ENCODE measurements around the gene LAMB1.

Gene LAMB1

DNA sequence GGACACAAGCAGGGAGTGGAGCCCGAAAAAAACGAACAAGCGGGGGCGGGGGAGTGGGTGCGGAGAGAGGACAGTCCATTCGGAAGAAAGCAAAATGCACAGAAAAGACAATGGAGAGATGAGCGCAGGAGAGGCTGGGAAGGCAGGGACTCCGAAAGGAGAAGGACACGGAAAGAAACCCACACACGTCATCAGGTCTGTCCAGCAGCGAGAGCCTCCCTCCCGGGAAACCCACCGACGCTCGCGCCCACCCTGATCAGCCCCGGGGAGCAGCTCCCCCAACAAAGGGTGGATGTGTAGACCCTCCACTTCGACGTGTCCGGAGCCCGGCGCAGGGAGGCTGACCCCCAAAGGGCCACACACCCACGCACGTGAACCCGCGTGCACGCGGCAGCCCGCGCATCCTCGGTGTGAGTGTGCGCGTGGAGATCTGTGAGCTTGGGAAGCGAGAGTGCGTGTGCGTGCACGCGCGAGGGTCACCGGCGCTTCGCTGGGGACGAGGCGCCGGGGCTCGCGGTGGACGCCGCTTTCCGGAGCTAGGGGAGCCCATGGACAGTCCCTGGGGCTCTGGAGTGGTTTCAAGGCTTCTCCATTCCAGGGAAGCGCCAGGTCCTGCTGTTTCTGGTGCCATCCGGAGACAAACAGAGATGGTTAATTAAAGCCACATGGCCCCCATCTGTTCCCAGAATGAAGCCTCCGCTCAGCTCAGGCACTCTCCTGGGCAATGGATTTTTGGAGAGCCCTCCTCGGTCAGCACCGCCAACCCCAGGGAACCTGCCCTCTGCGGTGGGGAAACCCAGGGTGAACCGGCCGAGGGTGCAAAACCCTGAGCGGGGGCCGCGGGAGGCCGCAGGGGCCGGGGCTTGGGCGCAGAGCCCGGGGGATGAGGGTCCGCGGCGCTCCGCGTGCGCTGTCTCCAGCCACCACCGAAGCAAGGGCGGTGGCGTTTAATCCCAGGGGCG, 916 bp downstream of the LAMB1 start:
- no peak for DNase-seq (ENCODE audit: low spot score)
- ChIA-PET CTCF (interaction anchor here (0.6 to 1.5 kb wide), 5 partner anchors 14 to 227 kb away, joined by 3 to 8 read pairs (median 4); no protein-coding TSS in a partner anchor), POLR2A (ENCODE audit: low non-redundant PET) (no interaction called here)
- TF ChIP-seq, protein P1, sequence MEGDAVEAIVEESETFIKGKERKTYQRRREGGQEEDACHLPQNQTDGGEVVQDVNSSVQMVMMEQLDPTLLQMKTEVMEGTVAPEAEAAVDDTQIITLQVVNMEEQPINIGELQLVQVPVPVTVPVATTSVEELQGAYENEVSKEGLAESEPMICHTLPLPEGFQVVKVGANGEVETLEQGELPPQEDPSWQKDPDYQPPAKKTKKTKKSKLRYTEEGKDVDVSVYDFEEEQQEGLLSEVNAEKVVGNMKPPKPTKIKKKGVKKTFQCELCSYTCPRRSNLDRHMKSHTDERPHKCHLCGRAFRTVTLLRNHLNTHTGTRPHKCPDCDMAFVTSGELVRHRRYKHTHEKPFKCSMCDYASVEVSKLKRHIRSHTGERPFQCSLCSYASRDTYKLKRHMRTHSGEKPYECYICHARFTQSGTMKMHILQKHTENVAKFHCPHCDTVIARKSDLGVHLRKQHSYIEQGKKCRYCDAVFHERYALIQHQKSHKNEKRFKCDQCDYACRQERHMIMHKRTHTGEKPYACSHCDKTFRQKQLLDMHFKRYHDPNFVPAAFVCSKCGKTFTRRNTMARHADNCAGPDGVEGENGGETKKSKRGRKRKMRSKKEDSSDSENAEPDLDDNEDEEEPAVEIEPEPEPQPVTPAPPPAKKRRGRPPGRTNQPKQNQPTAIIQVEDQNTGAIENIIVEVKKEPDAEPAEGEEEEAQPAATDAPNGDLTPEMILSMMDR (conservative IDR thresholded peaks at IDR 0.05; ENCODE audit: low read depth), result no peak
- H3K27ac ChIP-seq, result peak overlapping the region; percentile 84

DNA sequence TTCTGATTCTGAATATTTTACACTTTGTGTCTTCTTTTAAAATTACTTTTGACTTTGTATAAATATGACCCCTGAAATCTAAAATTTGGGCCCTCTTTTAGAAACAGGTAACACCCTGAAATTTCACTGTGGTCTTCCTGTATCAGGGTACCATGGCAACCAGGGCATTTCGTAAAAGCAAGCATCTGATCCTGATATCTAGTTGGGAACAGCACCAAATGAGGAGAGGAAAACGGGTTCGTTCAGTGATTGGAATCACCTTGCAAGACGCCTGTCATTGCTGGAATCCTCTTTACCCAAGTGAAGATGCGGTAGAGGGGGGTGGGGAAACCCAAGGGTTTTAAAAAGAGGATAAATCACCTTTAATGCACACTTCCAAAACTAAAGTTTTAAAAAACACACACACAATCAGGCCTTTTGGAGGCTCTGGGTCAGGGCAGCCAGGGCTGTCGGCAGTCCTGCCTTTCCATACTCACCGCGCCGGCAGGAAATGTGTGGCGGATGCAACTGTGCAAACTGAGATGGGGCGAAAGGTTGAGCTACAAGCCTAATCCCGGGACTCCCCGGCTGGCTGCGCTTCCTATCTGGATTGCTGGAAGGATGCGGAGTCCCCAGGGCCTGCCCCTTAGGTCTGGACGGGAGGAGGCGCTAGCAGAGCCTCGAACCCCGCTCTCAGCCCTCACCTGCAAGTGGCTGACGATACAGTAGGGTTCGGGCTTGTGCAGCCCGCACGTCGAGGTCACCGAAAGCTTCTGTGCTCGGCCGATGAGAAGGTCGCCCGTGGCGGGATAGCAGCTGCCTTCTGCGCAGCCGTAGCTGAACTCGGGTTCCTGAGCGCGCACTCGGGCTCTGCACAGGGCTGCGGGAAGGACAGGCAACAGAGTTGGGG, 1.8 kb downstream of the LAMB1 start:
- H3K27ac ChIP-seq, result peak overlapping the region; percentile 84
- CTCF ChIA-PET, result interaction anchor here (0.6 to 1.5 kb wide), 5 partner anchors 16 to 226 kb away, joined by 3 to 8 read pairs (median 3); no protein-coding TSS in a partner anchor
- TF ChIP-seq, protein P1 (conservative IDR thresholded peaks at IDR 0.05; ENCODE audit: low read depth), result peak; percentile 47; the same call in 1 of the 2 replicates
- no peak for DNase-seq (ENCODE audit: low spot score)
- POLR2A ChIA-PET (ENCODE audit: low non-redundant PET), result no interaction called here

DNA sequence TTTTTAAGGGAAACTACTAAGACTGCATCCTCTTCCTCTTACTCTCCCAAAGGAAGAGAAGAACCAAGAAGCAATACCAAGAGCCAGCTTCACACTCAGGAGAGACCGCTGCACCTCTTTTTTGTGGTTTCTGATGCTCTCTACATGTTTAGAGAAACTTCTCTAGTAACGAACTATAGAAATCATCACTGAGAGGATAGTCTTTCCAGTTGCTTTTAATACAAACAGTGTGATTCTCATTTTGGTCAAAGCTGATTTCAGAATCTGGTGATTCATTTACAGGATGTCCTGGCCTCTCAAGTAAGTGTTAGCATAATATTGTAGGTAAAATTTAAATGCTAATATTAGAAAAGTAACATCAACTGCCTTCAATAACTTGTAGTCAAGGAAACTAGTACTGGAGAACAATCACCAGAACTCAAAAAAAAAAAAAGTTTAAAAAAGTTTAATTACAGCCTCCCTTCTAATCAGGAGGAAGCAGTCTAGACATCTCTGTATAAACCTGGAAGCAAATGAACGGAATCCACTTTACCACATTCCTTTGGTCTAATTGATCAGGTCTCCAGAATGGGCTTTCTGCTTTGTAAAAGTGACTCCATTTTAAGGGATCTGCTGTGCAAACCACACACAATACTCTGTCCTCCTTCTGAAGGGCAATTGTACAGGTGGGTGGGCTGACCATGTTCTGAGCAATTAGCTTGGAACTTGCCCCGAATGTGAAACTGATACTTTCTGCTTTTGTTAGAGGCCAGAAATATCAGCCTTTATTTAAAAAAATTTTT, 3.0 kb downstream of the LAMB1 start:
- DNase-seq (ENCODE audit: low spot score), result no peak
- H3K27ac ChIP-seq, result peak overlapping the region; percentile 72
- CTCF ChIA-PET, result interaction anchor here (0.7 kb wide), 3 partner anchors 16 to 65 kb away, joined by 3 to 5 read pairs (median 3); no protein-coding TSS in a partner anchor
- POLR2A ChIA-PET (ENCODE audit: low non-redundant PET), result no interaction called here
- TF ChIP-seq, protein P1 (conservative IDR thresholded peaks at IDR 0.05; ENCODE audit: low read depth), result no peak

DNA sequence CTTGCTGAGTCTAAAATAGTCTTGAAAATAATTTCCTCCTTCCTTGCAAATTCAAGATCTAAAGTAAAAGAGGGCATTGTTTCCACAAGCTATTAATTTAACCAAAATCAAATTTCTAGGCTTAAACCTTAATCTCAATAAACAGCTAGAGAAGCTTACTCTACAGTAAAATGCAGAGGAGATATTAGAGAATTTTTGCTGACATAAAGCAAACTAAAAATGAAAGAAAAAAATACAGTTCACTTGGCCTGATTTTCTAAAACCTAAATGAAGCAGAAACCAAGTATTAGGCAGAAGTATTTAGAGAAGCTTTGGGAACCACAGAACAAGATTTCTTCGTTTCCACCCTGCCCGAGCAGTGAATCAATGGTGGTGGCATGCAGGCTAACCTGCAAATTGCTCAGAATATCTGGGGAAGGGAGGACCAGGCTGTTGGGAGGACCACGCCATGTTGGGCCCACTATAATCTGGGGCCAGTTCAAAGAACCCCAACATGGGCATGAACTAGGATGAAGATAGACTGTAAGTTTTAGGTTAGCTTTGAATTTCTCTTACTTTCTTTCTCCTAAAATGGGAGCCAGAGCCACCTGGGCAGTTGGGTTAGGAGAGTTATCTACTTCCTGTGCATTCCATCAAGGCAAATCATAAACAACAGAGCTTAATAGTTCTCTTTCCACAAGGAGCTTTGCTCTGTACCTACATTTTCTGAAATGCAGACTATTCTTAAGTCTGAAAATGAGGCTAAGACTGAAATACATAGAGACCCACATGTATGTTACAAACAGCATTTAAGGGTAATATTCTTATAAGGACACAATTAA, 4.1 kb downstream of the LAMB1 start:
- H3K27ac ChIP-seq, result peak overlapping the region; percentile 68
- TF ChIP-seq, protein P1 (conservative IDR thresholded peaks at IDR 0.05; ENCODE audit: low read depth), result no peak
- no peak for DNase-seq (ENCODE audit: low spot score)
- CTCF ChIA-PET, result interaction anchor here (0.7 to 0.8 kb wide), 2 partner anchors 17 to 18 kb away, joined by 3 to 5 read pairs; no protein-coding TSS in a partner anchor
- POLR2A ChIA-PET (ENCODE audit: low non-redundant PET), result no interaction called here

DNA sequence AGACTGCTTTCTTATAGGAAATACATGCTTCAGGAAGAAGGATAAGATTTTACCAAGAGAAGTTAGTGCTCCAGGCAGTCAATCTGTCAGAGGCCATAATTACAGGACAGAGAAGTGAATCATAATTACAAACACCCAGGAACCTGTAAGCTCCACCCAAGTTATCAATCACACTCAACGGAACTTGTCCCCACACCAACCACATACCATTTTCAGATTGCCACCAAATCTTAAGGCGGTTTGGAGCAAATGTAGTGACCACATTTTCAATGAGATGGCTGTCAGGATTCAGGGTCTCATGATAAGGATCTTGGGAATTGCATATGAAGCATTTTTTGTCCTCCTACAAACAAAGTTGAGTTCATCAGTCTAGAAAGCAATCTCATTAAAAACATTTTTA, 4.8 kb downstream of the LAMB1 start:
- DNase-seq (ENCODE audit: low spot score), result no peak
- ChIA-PET CTCF (interaction anchor here (0.8 kb wide), 1 partner anchor 18 kb away, joined by 3 read pairs; no protein-coding TSS in a partner anchor), POLR2A (ENCODE audit: low non-redundant PET) (no interaction called here)
- no peak overlapping the region for H3K27ac ChIP-seq
- TF ChIP-seq, protein P1 (conservative IDR thresholded peaks at IDR 0.05; ENCODE audit: low read depth), result no peak

All from RWPE1 (cell line).